Measurements from ENCODE around the gene IFT43.

- TF ChIP-seq CTCF (IDR thresholded peaks at IDR 0.05) = no peak
- TF ChIP-seq POLR2A (IDR thresholded peaks at IDR 0.05) = no peak
- TF ChIP-seq EP300 (IDR thresholded peaks at IDR 0.05) = no peak
Measured at GRCh38 chr14:76086636-76087035, 101.1 kb downstream of the IFT43 start.
